ENCODE results near the gene MACROH2A2. TPM values are rescaled to one million over a fixed set of nuclear protein-coding genes. Genes with fewer than 3 reads are reported as not detected.

MACROH2A2 gene
- total RNA-seq, 1 experiment from 2014 or later = 42.5 TPM

GRCh38 chr10:70053841-70054288 lies 1.2 kb downstream of the MACROH2A2 start:
- DNase-seq (ENCODE audit: low read depth in 1 of 2, low spot score in 2 of 2) = peak; percentile 40 to 61
- H3K4me1 ChIP-seq (replicated peaks) = peaks cover 18% of the 10 kb centered on the region
- peak overlapping the region; percentile 63 for H3K4me3 ChIP-seq
- peaks cover 12% of the 10 kb centered on the region for H3K27me3 ChIP-seq (replicated peaks)
- H3K9me3 ChIP-seq (replicated peaks) = no peaks in the 10 kb centered on the region
- peak overlapping the region; percentile 27; the same call in 1 of the 2 replicates for H3K27ac ChIP-seq
- no peaks in the 10 kb centered on the region for H3K36me3 ChIP-seq

- H3K4me1 ChIP-seq (replicated peaks) = peaks cover 18% of the 10 kb centered on the region
- H3K4me3 ChIP-seq = no peak overlapping the region
- H3K36me3 ChIP-seq = no peaks in the 10 kb centered on the region
- no peak overlapping the region for H3K27ac ChIP-seq
- H3K9me3 ChIP-seq (replicated peaks) = no peaks in the 10 kb centered on the region
- peak in 1 of 2 experiments; percentile 7 for DNase-seq (ENCODE audit: low read depth in 1 of 2, low spot score in 2 of 2)
- peaks cover 12% of the 10 kb centered on the region for H3K27me3 ChIP-seq (replicated peaks)
Observed at GRCh38 chr10:70054902-70055301, 2.3 kb downstream of the MACROH2A2 start.

DNA sequence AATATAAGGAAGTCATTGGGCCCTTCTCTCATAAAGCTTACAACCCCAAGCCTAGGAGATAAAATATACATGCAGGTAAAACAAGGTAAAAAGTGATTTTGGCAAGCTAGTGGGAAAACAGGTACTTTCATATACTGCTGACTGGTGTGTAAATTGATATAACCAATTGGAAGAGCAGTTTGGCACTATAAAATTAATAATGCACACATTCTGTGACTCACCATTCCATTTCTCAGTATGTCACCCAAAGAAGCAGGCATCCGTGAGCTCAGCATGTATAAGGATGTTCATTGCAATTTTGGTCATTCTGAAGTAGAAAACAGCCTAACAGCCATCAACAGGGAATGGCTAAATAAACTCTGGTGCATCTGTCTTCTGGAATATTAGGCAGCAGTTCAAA lies 2.9 kb downstream of the MACROH2A2 start:
- no peak for DNase-seq (ENCODE audit: low read depth in 1 of 2, low spot score in 2 of 2)
- H3K36me3 ChIP-seq = no peaks in the 10 kb centered on the region
- peaks cover 18% of the 10 kb centered on the region for H3K4me1 ChIP-seq (replicated peaks)
- peaks cover 12% of the 10 kb centered on the region for H3K27me3 ChIP-seq (replicated peaks)
- H3K27ac ChIP-seq = no peak overlapping the region
- no peaks in the 10 kb centered on the region for H3K9me3 ChIP-seq (replicated peaks)
- H3K4me3 ChIP-seq = no peak overlapping the region

- Histone ChIP-seq H3K36me3 (no peaks in the 10 kb centered on the region), H3K4me3 (no peak overlapping the region), H3K4me1 (replicated peaks) (peaks cover 14% of the 10 kb centered on the region), H3K9me3 (replicated peaks) (no peaks in the 10 kb centered on the region), H3K27me3 (replicated peaks) (no peaks in the 10 kb centered on the region), H3K27ac (no peak overlapping the region)
- no peak for DNase-seq (ENCODE audit: low read depth in 1 of 2, low spot score in 2 of 2)
Observed at GRCh38 chr10:70057306-70057705, 4.7 kb downstream of the MACROH2A2 start.

- Histone ChIP-seq H3K4me3 (no peak overlapping the region), H3K36me3 (no peaks in the 10 kb centered on the region), H3K27ac (no peak overlapping the region), H3K9me3 (replicated peaks) (no peaks in the 10 kb centered on the region), H3K4me1 (replicated peaks) (no peaks in the 10 kb centered on the region), H3K27me3 (replicated peaks) (no peaks in the 10 kb centered on the region)
- no peak for DNase-seq (ENCODE audit: low read depth in 1 of 2, low spot score in 2 of 2)
Observed at GRCh38 chr10:70060389-70060788, 7.7 kb downstream of the MACROH2A2 start.

GRCh38 chr10:70063418-70064098 lies 10.9 kb downstream of the MACROH2A2 start:
- Histone ChIP-seq H3K27ac (no peak overlapping the region), H3K9me3 (replicated peaks) (no peaks in the 10 kb centered on the region), H3K27me3 (replicated peaks) (no peaks in the 10 kb centered on the region), H3K36me3 (no peaks in the 10 kb centered on the region), H3K4me1 (replicated peaks) (no peaks in the 10 kb centered on the region), H3K4me3 (no peak overlapping the region)
- no peak for DNase-seq (ENCODE audit: low read depth in 1 of 2, low spot score in 2 of 2)

GRCh38 chr10:70064486-70064885 lies 11.8 kb downstream of the MACROH2A2 start:
- no peaks in the 10 kb centered on the region for H3K27me3 ChIP-seq (replicated peaks)
- DNase-seq (ENCODE audit: low read depth in 1 of 2, low spot score in 2 of 2) = no peak
- no peak overlapping the region for H3K27ac ChIP-seq
- H3K36me3 ChIP-seq = no peaks in the 10 kb centered on the region
- no peak overlapping the region for H3K4me3 ChIP-seq
- no peaks in the 10 kb centered on the region for H3K9me3 ChIP-seq (replicated peaks)
- no peaks in the 10 kb centered on the region for H3K4me1 ChIP-seq (replicated peaks)

GRCh38 chr10:70066190-70066589 lies 13.5 kb downstream of the MACROH2A2 start:
- Histone ChIP-seq H3K27me3 (replicated peaks) (no peaks in the 10 kb centered on the region), H3K27ac (no peak overlapping the region), H3K36me3 (no peaks in the 10 kb centered on the region), H3K4me1 (replicated peaks) (no peaks in the 10 kb centered on the region), H3K9me3 (replicated peaks) (no peaks in the 10 kb centered on the region), H3K4me3 (no peak overlapping the region)
- DNase-seq (ENCODE audit: low read depth in 1 of 2, low spot score in 2 of 2) = no peak

DNA sequence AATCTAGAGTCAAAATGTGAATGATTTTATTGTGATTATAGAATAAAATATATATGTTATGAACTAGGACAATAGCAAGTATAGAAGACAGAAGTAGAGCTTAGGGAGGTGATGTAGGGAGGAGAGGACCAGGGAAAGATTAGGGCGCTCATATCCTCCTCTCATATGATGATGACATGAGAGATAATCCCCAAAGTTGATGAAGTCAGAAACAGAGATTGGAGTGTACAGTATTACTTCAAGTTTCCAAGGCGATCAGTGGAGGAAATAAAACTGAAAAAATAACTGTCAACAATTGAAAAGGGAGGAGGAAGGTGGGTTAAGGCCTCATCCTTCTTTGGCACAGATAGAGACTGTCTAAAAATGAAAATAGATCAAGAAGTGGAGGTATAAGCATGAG lies 14.9 kb downstream of the MACROH2A2 start:
- no peaks in the 10 kb centered on the region for H3K27me3 ChIP-seq (replicated peaks)
- no peaks in the 10 kb centered on the region for H3K9me3 ChIP-seq (replicated peaks)
- no peak overlapping the region for H3K27ac ChIP-seq
- no peaks in the 10 kb centered on the region for H3K36me3 ChIP-seq
- no peaks in the 10 kb centered on the region for H3K4me1 ChIP-seq (replicated peaks)
- DNase-seq (ENCODE audit: low read depth in 1 of 2, low spot score in 2 of 2) = no peak
- no peak overlapping the region for H3K4me3 ChIP-seq

DNA sequence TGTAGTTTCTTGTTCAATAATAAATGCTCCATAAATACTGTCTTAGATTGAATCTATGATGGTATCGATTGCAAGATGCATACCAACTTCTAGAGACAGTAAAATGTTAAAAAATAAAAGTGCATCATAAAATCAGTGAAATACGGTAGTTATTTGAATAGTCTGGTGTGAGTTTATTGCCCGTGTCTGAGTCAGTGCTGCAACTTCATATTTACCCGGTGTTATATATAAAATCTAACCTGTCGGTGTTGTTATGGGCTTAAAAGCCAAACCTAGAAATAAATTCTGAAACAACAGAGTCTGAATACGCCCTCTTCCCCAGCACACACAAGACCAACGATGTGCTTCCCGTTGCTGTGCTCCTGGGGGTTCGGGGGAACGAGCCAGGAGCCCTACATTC lies 16.3 kb downstream of the MACROH2A2 start:
- no peaks in the 10 kb centered on the region for H3K27me3 ChIP-seq (replicated peaks)
- H3K4me1 ChIP-seq (replicated peaks) = peaks cover 1% of the 10 kb centered on the region; the same call in 1 of the 2 replicates
- no peak overlapping the region for H3K27ac ChIP-seq
- no peaks in the 10 kb centered on the region for H3K9me3 ChIP-seq (replicated peaks)
- DNase-seq (ENCODE audit: low read depth in 1 of 2, low spot score in 2 of 2) = no peak
- 0 out of 2 replicates have a peak, but pooled peaks cover 2% of the 10 kb centered on the region for H3K36me3 ChIP-seq
- no peak overlapping the region for H3K4me3 ChIP-seq

GRCh38 chr10:70069346-70069745 lies 16.7 kb downstream of the MACROH2A2 start:
- DNase-seq (ENCODE audit: low read depth in 1 of 2, low spot score in 2 of 2) = no peak
- H3K27me3 ChIP-seq (replicated peaks) = no peaks in the 10 kb centered on the region
- no peaks in the 10 kb centered on the region for H3K9me3 ChIP-seq (replicated peaks)
- H3K4me1 ChIP-seq (replicated peaks) = peaks cover 5% of the 10 kb centered on the region; the same call in 1 of the 2 replicates
- no peak overlapping the region for H3K27ac ChIP-seq
- 0 out of 2 replicates have a peak, but pooled peaks cover 2% of the 10 kb centered on the region for H3K36me3 ChIP-seq
- no peak overlapping the region for H3K4me3 ChIP-seq

DNA sequence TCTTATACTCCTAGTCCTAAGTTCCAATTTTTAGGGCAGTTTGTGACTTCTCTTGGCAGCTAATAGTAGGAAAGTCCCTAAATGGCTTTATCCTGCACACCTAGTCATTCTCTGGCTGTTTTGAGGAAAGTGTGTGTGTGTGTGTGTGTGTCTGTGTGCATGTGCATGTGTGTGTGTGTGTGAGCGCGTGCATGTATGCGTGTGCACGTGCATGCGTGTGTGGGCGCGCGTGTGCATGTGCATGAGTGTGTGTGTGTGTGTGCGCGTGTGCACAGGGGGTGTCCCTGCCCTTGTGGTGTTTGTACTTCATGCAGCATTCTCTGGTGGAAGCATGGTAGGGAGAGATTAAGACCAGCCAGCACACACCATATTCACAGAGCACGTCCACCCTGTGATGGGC lies 18.2 kb downstream of the MACROH2A2 start:
- DNase-seq (ENCODE audit: low read depth in 1 of 2, low spot score in 2 of 2) = no peak
- H3K27me3 ChIP-seq (replicated peaks) = no peaks in the 10 kb centered on the region
- H3K9me3 ChIP-seq (replicated peaks) = no peaks in the 10 kb centered on the region
- 0 out of 2 replicates have a peak, but pooled peaks cover 2% of the 10 kb centered on the region for H3K36me3 ChIP-seq
- H3K27ac ChIP-seq = no peak overlapping the region
- H3K4me1 ChIP-seq (replicated peaks) = peaks cover 5% of the 10 kb centered on the region; the same call in 1 of the 2 replicates
- no peak overlapping the region for H3K4me3 ChIP-seq

DNA sequence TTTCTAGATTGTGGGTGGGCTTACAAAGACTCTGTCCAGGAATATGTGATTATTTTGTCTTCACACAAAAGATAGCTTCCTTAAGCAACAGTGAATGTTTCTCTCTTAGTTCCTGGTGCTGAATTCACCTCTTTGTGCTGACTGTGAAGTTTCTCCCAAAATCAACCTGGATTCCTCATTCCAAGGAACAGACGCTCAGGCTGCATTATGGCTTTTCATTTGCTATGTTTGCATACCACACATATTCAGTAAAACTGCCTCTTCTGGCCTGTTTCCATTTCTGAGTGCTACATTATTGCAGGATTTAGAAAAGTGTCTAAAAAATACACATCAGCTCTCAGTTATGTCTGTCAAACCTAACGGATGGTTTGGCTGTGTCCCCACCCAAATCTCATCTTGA lies 21.5 kb downstream of the MACROH2A2 start:
- Histone ChIP-seq H3K36me3 (peaks cover 5% of the 10 kb centered on the region; the same call in 1 of the 2 replicates), H3K4me1 (replicated peaks) (peaks cover 5% of the 10 kb centered on the region; the same call in 1 of the 2 replicates), H3K4me3 (no peak overlapping the region), H3K27me3 (replicated peaks) (no peaks in the 10 kb centered on the region), H3K9me3 (replicated peaks) (no peaks in the 10 kb centered on the region), H3K27ac (no peak overlapping the region)
- no peak for DNase-seq (ENCODE audit: low read depth in 1 of 2, low spot score in 2 of 2)

DNA sequence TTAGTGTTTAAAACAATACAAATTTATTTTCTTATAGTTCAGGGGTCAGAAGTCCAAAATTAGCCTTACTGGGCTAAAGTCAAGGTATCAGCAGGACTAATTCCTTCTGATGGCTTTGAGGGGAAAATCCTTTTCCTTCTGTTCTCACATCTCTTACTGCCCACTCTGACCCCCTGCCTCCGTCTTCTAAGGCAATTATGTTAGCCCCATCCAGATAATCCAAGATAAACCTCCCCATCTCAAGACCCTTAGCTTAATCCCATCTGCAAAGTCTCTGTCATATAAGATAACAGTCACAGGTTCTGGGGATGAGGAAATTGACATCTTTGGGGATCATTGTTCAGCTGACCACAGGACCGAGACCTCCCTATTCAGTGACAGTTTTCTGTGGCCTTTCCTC lies 22.3 kb downstream of the MACROH2A2 start:
- H3K9me3 ChIP-seq (replicated peaks) = no peaks in the 10 kb centered on the region
- no peak for DNase-seq (ENCODE audit: low read depth in 1 of 2, low spot score in 2 of 2)

More for the DNA sequence above, 22.3 kb downstream of the MACROH2A2 start:
- Histone ChIP-seq H3K4me1 (replicated peaks) (peaks cover 5% of the 10 kb centered on the region; the same call in 1 of the 2 replicates), H3K36me3 (peaks cover 5% of the 10 kb centered on the region; the same call in 1 of the 2 replicates), H3K4me3 (no peak overlapping the region), H3K27me3 (replicated peaks) (no peaks in the 10 kb centered on the region), H3K27ac (no peak overlapping the region)

All from SJSA1 (cell line).